HK-2 (cell line): Measurements from ENCODE around the gene SARDH.
"Not testable (repeated sequence)": the region's sequence is repeated elsewhere in the genome, so short reads cannot be mapped to it uniquely, and the experiment has no call there.

Experiments used
- DNase-seq: peaks from one replicate; pipeline ENCODE4 v3.0.0-alpha.2; 2018; ENCODE audit not compliant: unreplicated experiment

Gene SARDH

DNA sequence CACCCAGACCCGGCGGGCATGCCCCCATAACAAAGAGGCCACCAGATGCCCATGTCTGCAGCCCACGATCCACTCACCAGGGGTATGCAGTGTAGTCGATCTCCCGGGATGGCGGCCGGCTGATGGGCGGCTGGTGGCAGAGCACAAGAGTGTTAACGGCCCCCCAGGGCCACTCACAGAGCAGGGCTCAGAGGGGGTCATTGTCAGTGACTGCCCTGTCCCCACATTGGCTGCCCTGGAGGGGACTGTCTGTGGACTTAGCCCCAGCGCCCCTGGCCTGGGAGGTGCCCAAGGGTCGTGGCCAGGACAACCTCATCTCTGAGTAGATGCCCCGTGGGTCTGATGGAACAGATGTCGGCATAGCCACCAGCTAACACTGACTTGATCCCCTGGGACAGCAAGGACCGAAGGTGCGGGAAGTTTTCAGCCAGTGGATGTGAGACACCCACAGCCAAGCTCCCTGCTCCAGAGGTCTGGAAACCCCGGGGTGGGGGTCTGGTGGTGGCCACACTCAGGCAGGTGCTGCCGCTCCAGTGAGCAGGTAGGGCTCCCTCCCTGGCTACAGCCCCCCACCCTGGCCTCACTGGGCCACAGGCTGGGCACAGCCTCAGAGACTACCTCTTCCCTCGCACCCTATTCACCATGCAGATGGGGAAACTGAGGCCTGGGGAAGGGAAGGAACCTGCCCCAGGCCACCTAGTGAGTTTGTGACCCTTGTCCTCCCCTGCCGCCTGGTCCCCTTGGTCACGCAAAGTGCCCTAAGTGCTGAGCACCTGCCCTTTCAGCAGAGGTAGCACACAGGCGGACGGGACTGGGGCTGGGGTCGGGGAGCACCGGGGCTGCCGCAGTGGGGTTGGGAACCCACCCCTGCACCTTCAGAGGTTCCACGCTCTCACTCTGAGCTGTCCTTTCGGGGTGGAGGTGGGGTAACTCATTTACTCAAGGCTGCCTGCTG is 38.1 kb upstream of the SARDH start:
- no peak for DNase-seq

DNA sequence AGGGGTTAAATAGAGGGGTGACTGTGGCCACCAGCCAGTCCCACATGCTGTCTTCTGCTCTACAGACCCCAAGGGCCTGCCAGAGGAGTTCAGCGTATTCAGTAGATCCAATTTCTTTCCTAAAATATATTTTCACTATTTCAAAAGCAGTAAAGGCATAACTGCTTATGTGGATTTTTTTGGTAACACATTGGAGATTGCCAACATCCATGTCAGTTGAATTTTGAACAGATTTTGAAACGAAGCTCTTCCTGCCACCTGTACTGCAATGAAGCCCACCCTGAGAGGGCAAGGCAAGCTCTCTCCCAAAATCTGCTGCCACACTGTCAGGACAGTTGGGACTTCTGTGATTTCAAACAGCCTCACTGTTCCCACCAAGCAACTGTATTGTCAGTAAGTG is 37.1 kb upstream of the SARDH start:
- DNase-seq, result no peak

DNA sequence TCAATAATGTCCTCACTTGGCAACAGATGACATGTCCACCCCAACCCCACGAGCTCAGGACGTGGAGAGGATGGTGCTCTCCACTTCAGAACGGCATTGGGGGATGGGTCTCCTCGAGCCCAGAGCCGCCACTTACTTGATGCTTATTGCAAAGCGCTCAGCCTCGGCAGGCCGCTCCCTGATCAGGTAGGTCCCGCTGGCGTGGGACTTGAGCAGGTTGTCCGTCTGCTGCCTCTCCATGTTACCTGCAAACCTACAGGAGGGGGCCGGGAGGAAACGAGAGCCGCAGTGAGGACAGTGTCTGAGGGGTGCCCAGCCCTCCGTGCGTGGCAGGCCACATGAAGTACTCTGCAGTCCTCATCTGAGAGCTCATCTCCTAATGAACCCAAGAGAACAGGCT is 36.6 kb upstream of the SARDH start:
- DNase-seq, result no peak

DNA sequence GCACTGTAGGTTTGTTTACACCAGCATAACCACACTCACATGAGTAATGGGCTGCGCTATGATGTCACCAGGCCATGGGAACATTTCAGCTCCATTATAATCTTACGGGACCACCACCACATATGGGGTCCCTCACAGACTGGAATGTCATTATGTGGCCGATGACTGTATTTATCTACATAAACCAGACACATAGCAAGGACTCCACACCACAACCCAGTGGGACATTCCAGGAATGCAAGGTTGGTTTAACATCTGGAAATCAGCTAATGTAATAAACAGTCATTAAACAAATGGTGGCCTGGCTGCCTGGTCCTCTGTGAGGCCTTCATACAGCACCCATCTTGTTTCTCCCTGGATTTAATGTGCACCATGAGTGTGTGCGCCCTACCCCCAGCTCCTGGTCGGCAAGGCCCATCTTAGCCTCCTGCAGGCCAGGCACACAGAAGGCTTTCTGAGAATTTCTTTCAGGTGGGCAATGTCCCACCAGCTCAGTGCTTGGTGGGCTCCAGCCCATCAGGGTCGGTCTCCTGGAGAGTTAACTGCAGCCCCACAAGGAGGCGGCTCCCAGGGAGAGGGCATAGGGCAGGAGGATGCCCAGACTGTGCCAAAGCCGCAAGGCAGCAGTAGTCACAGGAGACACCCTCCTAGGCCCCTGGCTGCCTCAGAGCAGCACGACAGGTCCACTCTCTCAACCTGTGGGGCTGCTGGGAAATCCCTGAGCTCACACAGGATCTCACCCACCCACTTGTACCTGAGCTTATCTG is 35.9 kb upstream of the SARDH start:
- no peak for DNase-seq

DNA sequence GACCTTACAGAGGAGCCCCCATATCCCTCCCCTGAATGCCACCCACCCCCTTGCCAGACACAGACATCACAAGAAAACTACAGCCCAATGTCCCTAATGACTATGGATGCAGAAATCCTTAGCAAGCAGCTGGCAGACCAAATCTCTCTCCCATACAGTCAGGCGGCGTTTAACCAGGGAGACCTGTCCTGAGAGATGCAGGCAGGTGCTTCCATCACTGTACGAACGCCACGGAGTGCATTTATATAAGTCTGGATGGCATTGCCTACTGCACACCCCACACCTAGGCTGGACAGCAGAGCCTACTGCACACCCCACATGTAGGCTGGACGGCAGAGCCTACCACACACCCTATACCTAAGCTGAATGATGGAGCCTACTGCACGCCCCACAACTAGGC is 34.4 kb upstream of the SARDH start:
- DNase-seq, result no peak

DNA sequence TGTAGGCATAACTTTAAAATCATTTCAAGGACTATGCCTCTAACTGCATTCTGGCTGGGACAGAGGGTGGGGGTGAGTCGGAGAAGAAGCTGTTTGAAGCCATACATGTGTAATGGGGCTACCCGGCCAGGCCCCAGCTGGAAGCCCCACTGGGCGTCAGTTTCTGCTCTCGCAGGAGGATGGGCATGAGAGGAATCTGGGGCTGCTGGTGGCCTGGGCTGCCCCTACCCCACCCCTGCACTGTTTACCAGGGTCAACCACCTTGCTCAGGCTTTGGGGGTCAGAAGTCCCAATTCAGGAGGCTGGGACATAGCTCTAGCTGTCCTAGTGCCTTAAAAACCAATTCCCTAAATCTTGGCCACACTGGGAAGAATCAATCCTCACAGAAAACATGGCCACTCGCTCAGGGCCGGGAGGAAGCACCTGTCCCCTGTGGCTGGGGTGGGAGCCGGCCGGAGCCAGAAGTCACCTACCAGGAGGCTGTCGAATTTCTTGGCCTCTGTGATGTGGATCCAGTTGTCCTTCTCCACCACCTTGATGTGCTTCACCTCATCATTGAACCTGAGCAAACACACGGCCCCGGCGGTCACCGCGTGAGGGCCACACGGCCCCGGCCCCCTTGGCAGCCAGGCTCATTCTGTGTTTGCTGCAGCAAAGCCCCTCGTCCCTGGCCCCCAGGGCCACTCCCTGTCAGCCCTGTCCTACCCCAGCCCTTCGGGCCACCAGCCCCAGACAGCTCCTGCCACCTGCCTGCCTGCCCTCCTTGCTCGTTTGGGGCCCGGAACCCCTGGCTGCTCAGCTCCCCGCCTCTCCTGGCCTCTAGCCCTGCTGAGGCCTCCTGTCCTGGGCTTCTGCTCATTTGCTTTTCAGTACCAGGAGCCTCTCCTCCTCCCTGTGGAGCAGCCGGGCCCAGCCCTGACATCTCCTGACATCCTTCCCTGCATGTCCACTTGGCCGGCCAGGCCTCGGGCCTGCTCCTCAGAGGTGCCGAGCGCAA is 33.6 kb upstream of the SARDH start:
- no peak for DNase-seq

DNA sequence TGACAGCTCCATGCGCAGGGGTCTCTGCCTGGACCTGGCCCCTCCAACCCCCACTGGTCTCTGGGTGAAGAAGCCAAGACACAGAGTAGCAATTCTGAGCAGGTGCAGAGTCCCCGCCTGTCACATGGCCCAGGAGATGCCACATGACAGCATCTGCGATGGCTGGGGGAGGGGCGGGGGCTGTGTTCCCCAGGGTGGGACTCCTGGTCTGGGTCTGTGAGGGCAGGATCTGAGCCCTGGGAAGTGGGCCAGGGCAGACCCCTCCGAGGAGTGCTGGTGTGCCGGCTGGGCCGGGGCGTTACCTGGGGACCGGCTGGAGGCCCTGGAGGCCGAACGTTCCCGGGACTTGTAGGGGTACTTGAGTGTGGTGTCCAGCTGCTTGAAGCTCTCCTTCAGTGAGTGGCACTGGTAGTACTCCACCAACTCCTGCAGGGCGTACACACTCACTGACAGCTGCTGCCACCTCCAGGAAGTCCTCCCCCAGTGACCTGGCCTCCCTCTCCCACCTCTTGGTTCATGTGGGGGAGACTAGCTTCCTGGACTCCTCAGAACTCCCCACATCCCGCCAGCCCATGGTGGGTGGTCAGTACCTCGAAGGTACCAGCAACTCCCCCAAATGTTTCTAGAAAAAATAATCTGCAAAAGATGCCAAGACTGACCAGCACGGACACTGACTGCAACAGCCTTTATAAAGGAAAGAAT is 32.1 kb upstream of the SARDH start:
- no peak for DNase-seq

DNA sequence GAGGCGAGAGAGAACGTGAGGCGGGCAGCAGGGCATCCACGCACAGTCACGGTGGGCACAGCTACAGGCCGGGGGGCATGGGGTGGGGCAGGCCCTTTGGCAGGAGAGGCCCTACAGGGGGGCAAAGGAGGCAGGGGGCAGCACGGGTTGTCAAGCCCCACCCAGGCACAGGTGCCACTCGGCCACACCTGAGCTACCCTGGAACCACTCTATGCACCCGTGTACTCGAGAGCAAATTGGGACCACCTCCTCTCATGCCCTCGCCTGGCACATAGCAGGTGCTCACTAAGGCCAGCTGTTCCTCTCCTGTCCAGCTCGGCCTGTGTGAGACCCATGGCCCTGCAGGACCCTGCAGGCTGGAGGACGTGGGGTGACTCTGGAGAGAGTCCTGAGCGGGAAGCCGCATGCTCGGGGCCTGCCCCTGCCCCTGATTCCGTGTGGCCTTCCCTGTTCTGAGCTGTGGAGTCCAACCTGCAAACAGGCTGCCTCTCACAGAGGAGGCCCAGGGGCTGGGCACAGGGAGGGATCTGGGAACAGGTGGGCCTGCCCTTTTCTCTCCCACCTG is 31.4 kb upstream of the SARDH start:
- no peak for DNase-seq

DNA sequence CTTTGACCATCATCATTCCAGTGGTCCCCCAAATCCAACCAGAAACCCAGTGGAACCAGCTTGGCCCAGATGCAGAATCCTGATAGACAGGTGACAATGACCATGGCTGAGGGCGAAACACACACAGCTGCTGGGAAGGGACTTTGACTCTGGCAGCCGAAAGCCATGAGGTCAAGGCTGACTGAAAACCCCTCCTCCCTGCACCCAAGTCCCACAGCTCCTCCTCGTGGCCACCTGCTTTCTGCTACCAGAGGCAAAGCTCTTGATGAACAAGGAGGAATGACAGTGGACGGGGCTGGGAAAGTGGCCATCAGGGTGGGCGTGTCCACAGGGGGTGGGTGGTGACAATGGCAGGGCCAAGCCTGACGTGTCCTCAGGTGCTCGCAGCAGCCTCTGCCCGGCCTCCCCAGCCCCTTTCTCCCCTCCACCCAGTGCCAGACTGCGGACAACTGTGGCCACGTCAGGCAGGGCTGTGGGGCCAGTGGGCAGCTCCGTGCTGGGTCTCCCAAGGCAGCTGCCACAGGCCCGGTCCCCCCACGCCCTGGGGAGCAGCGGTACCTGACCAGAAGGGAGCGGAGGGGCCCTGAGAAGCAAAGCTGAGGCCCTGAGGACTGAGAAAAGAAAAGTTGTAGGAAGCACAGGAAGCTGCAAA is 30.8 kb upstream of the SARDH start:
- no peak for DNase-seq

DNA sequence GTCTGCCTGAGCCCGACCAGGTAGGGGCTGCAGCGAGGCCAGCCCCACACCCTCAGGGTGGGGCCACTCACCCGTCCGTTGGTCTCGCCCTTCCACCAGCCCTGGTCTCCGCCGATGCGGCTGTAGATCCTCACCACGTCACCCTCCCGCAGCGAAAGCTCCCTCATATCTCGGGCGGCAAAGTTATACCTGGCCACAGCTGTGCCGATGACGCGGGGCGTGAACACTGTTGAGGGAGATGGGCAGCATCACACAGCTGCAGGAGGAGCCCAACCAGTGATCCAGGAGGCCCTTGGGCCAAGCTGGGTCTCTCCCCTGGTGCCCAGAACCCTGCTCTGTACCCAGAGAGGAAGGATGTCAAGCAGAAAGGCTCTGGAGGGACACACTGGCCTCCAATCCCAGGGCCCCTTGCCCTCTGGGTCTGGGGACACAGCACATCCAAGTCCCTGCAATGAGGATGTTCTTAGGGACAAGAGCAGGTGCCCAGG is 30.3 kb upstream of the SARDH start:
- DNase-seq, result no peak

DNA sequence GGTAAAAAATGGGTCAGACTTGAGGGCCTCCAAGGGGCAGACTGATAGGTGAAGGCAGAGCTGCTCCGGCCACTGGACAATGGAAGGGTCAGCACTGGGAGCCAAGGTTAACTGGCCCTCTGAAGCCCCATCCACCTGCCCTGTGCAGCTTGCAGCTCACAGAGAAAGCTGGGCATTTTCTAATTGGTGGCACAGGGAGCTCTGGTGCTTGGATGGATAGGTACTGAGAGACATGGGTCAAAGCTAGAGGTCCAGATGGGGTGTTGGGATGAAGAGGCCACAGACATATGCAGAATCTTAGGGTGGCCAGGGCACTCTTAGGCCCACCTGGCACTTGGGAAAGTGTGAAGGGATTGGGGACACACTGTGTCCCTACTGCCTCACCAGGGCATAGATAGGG is 29.5 kb upstream of the SARDH start:
- no peak for DNase-seq

DNA sequence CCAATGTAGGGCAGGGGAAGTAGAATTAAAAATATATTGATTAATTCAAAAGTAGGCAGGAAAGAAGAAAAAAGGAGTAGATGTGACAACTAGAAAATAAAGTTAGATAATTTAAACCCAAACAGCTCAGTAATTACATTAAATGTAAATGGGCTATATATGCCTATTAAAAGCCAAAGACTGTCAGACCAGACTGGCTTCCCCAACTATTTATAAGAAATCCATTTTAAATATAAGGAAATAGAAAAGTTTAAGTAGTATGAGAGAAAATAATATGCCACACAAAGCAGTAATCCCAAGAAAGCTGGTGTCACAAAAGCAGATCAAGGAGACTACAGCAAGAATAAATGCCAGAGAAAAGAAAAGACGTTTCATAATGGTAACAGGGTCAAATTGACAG is 28.9 kb upstream of the SARDH start:
- DNase-seq, result no peak

DNA sequence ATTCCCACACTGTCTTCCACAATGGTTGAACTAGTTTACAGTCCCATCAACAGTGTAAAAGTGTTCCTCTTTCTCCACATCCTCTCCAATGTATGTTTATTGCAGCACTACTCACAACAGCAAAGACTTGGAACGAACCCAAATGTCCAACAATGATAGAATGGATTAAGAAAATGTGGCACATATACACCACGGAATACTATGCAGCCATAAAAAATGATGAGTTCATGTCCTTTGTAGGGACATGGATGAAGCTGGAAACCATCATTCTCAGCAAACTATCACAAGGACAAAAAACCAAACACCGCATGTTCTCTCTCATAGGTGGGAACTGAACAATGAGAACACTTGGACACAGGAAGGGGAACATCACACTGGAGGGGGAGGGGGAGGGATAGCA is 28.1 kb upstream of the SARDH start:
- not testable (repeated sequence) for DNase-seq

DNA sequence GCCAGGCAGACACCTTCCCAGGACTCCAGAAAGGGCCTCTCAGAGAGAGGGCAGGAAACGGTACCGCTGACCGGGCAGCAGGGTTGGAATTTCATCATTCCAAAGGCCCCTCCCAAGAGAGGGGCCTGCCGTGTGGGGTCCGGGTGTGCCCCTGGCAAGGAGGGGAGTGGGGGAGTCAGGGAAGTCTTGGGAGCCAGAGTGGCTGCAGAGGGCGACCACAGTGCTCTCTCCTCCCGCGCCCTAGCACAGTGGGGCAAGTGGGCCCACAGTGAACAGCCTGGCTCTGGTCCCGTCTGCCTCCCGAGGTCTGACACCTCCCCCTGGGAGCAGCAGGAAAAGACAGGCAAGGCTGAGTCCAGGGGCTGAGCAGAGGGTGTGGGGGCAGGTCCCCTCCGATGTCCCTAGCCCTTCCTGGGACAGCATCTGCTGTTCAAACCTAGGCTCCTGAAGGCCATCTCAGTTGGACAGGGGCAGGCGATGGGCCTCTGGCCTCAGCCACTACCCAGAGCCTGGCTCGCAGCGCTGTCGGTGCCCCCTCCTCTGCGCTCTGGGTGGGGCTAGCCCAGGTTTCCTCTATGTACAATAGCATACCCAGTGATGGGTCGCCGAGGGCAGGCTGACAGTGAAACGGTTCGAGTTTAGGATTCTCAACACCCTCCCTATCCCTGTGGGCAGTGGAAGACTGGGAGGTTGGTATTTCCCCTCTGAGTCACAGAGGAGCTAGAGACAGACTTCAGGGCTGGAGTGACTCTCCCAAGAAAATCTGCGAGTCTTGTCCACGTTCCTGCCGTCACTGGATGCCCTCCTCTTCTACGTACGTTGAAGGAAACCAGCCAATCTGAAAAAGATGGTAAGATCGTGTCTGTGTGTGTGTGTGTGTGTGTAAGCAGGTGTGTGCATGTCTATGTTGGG is 25.4 kb upstream of the SARDH start:
- DNase-seq, result no peak

DNA sequence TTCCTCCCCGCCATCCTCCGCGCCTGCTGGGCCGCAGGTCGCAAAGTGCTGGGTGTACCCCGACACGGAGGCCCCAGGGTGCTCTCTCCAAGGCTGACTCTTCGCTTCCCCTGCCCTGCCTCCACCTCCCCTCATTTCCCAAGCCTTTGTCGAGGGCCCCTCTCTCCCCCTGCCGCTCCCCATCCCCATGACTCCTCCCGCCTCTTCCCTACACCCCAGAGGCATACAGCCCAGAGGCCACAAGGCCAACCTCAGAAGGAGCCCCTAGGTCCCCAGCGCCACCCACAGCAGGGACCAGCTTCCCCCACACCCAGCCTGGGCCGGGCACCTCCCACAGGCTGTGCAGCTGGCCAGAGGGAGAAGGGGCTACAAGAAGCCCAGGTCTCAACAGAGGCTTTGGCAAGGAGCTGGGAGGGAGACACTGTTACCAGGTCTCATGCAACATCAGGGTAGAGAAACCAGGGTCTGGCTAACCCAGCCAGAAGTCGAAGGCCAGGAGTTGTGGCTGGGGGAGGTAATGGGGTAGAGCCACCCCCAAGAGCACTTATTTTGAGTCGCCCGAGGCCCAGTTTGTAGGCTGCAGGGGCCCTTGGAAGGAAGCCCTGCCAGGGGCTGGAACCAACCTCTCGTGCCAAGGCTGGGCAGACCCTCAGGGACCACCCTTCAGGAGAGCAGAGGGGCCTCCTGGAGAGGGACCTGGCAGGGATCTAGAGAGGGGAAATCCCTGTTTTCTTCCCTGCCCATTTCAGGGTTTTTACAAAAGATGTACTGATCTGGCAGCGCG is 24.5 kb upstream of the SARDH start:
- no peak for DNase-seq

DNA sequence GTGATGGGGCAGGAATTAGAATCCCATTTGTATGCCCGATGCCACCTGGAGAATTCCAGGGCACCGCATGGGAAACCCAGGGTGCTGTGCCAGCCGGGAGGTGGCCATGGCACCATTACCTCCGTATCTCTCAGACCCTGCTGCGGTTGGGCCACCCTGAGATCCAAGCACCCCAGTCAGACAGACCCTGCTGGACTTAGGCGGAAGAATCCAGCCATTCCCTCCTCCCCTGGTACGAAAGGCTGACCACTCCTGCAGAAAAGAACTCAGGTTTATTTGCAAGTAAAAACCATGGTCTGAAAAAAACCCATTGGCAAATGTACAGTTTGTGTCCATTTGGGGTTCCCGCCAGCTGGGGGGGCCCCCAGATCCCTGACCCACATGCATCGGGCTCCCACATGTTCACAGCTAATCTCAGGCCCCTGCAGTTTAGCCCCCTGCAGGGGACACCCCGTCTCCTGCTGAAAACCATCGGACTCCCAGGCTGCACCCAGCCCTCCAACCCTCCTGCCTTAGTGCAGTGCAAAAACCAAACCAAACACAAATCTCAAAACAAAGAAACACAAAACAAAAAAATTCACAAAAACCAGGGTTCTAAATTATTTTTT is 23.6 kb upstream of the SARDH start:
- DNase-seq, result no peak

DNA sequence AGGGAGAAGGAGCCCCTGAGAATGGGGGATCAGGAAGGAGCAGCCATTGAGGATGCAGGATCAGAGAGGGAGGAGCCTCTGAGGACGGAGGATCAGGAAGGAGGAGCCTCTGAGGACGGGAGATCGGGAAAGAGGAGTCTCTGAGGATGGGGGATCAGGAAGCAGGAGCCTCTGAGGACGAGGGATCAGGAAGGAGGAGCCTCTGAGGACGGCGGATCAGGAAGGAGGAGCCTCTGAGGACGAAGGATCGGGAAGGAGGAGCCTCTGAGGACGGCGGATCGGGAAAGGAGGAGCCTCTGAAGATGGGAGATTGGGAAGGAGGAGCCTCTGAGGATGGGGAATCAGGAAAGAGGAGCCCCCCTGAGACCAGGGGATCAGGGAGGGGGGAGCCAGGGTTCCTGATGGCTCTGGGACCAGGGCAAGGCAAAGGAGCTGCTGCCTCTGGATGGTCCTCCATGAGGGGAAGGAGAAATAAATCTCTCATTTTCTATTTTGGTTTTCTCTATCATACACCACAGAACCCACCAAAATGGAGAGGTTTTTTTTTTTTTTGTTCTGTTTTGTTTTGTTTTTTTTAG is 22.6 kb upstream of the SARDH start:
- no peak for DNase-seq

DNA sequence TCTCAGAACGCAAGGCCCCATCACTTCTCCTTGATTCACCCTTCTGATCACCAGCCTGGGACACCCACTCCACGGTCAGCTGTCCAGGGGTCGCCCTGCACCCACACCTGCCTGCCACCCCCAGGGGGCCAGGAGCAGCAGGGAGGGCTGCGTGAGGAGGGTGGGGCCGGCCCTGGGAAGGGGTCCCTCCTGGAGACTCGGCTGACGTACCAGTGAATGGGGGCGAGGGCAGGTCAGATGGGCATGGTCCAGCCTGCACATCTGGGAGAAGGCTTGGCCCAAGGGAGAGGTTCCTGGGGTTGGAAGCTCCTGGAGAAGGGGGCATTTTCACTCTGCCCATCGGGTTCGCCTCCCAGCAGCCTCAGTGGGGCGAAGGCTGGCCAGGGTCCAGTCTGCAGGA is 21.8 kb upstream of the SARDH start:
- DNase-seq, result no peak
